Measurements from ENCODE around the gene DDX6.

GRCh38 chr11:118705111-118705741 lies 85.7 kb downstream of the DDX6 start:
- TF ChIP-seq CTCF (conservative IDR thresholded peaks at IDR 0.05; ENCODE audit: low read depth, low read length) (no peak), EZH2 (IDR thresholded peaks at IDR 0.05; ENCODE audit: low read length, unreplicated experiment) (no peak)
